ENCODE data around the gene GNPDA1.

GNPDA1 gene

DNA sequence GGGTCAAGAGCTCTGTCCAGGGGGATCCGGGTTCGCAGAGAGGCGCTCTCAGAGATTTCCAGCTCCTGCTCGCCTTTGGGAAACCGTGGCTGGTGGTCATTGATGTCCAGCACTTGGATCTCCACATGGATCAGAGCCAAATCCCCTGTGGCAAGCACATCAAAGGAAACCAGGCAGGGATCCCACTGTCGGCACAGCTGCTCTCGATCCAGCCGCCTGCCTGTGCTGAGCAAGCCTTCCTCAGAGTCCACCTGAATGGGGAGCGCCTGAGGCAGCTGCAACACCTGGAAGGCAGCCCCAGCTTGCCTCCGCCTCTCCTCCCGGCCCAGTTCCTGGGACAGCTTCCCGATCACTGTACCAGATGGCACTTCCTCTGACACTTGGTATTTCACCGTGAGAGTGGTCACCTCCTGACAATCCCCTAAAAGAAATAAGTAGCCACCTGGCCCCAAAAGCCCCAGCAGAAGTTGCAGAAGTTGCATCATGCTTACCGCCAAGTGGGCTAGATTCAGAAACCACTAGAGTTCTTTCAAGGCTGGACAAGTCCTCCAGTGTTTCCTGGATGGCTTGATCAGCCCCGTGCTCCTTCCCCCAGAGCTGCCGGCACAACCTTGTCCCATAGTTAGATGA is 55.3 kb downstream of the GNPDA1 start:
- DNase-seq (ENCODE audit: low read depth, low spot score): no peak

DNA sequence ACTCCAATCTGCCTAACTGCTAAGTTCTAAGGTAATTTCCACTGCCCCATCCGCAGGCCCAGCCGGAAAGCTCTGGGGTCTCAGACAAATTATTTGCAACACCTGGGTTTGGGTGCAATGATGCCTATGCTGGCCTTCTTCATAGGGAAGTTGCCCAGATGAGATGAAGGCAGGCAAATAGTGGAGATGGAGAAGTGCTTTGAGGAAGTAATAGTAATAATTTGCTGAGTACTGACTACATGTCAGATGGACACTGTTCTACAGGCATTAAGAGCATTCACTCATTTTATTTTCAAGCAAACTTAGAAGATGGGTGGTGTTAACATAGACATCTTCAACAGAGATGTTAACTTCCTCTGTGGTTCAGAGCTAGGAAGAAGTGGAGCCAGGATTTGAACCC is 58.6 kb downstream of the GNPDA1 start:
- no peak for DNase-seq (ENCODE audit: low read depth, low spot score)

DNA sequence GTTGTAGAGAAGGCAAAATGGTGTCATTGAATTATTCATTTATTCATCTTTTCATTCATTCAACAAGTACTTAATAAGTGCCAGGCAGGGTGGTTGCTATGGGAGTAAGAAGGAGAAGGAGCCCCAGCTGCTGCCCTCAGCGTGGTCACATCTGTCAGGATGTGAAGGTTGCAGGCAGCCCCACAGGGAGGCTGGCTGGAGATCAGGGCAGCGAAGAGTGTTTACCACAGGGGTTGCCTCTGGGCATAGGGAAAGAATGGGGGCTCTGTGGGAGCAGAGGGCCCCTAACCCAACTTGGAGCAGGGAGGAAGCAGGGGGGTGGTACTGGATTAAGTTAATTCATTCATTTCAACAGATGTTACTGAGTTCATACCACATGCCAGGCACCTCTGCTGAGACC is 60.8 kb downstream of the GNPDA1 start:
- no peak for DNase-seq (ENCODE audit: low read depth, low spot score)

DNA sequence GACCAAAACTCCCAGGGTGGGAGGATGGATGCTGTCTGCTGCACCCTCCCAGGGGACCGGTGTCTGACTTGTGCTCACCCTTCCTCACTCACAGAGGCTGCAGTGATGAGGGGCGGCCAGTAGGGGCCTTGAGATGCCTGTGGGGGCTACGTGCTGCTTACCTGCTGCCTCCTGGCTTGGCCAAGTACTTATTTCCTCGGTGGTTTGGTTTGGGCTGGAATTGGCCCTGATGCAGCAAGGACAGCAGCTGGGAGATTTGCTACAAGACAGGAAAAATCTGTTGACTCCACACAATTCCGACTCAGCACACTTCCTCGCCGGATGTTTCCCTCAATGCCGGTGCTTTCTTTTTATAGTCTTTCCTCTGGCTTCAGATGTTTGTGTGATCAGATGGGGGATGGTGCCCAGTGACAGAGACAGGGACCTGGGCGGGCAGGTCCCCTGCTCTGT is 61.5 kb downstream of the GNPDA1 start:
- no peak for DNase-seq (ENCODE audit: low read depth, low spot score)
